Right renal cortex interstitium (tissue), 3 donors: Measurements from ENCODE around the gene SUB1. TPM values are rescaled to one million over a fixed set of nuclear protein-coding genes. Genes with fewer than 3 reads are reported as not detected.
"Not testable (repeated sequence)": the region's sequence is repeated elsewhere in the genome, so short reads cannot be mapped to it uniquely, and the experiment has no call there.

Experiments
- DNase-seq, 3 donors: peaks; one replicate each; pipeline ENCODE4 v3.0.0-alpha.2; 2013; ENCODE audit warnings: low read depth in 3 of 3, low spot score in 2 of 3
- polyA plus RNA-seq, 3 donors: library from polyadenylated mRNA; unstranded; fragments of 120-200 nt; gene quantifications; one replicate each; pipeline ENCODE4 v1.2.1, GENCODE V29; 2013; ENCODE audit not compliant: insufficient read length in 3 of 3

Gene SUB1
- 100 to 1,000 TPM; 327 to 390 (median 346) TPM for polyA plus RNA-seq

DNA sequence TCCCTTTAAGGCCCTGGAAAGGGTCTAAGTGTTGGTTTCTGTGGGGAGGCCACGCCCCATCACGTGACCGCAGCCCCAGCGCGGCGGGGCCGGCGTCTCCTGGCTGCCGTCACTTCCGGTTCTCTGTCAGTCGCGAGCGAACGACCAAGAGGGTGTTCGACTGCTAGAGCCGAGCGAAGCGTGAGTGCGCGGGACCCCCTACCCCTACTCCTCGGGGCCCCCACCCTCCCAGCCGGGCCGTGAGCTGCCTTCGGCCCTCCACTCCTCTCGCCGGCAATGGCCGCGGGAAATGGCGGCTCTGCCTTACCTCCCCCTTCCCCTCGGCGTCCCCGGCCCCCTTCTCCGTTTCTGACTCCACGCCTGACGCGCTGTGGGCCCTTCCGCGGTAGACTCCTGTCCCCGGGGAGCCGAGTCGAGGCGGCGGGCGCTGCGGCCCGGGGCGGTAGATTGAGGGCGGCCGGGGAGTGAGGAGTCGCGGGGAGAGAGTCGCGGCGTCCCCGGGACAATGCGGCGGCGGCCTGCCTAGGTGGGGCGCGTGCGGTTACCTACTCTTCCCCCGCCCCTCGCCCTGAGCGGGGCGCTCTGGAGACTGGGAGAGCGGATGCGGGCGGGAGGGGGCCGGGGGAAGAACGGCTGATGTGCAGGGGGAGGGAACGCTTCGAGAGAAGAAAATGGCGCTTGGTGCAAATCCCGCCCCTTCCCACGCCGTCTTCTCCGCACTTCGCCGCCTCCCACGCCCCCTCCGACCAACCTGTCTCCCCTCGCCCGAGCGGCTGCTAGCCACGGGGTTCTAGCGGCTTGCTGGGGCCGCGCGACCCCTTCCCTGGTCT is at the start of gene SUB1:
Gene SUB1, plus strand, starts transcription at position 112 of the 830 bp plus-strand sequence. CDS start 2,956 bp downstream, outside the sequence.
- peak; percentile 81 to 86 (median 85) for DNase-seq

DNA sequence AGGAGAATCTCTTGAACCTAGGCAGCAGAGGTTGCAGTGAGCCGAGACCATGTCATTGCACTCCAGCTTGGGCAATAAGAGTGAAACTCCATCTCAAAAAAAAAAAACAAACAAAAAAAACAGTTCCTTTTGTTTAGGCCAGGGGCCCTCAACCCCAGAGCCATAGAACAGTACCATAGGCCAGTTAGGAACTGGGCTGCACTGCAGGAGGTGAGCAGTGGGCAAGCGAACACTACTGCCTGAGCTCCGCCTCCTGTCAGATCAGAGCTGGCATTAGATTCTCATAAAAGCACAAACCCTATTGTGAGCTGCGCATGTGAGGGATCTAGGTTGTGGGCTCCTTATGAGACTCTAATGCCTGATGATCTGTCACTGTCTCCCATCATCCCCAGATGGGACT is 49.1 kb upstream of the SUB1 start:
- no peak for DNase-seq

DNA sequence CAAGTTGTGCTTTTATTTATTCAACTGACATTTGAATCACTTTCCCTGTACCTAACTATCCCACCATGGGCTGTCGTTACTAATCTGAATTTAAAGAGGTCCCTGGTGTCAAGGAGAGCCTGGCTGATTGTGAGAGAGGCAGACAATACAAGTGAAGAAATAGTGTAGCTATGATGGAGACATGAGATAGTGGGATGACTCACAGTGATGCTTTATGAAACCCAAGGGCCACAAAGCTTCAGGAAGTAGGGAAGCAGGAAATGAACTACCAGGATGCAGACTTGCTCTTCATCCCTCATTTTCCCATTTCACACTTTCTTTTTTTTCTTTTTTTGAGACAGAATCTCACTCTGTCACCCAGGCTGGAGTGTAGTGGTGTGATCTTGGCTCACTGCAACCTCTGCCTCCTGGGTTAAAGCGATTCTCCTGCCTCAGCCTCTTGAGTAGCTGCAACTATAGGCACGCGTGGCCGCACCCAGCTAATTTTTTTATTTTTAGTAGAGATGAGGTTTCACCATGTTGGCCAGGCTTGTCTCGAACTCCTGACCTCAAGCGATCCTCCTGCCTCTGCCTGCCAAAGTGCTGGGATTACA is 47.8 kb upstream of the SUB1 start:
- DNase-seq: not testable (repeated sequence)

DNA sequence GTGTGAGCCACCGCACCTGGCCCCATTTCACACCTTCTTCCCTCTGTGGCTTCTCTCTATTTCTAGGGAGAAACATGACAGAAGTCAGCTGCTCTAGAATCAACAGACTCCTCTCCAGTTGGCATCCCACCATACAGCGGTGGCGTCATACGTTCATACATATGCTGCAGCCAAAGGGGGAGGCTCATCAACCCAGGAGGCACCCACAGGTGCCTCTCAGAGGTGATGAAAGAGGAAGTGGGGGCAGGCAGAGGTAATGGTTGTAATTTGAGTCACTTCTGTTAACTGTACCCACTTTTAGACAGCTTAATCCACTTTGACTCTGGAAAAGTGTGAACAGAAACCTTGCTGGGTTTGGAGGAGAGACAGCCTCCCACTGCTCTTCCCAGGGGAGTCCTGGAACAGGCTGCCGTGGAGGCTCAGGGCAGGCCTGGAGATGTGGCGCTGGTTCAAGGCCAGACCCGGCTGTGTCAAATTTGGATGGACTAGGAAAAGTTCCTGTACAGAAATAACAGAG is 47.3 kb upstream of the SUB1 start:
- no peak for DNase-seq

DNA sequence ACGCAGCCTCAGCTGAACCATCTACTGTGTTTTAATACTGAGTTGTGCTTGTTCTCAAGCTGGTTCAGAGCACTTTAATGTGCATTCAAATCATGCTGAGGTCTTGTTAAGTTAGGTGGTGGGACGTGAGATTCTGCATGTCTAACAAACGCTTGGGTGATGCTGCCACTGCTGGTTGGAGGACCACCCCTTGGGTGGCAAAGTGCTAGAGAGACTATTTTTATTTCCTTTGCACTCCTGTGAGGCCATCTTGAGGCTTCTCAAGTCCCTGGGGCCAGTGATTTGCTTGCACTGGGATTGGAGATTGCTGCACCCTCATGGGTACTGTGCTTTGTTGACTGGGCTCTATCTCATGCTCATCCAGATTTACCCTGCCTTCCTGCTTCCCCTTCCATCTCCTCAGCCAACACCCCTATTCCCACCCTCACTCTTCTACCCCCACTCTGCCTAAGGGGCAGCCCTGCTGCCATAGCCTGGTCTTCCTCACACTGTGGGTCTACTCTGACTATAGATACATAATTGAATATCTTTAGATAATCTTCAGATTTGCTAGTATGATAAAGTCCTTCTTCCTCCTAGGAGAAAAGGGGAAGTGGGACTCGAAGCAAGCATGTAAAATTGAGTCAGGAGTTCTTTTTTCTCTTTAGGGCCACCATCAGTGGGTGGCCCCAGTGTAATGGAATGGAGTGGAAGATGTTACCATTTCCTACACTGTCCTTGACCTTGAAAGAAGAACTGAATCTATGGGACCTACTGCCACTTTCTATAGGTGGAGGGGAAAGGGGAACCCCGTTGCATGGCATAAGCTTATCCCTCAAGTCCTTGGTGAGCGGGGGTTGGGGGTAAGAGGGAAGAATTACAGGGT is 45.1 kb upstream of the SUB1 start:
- DNase-seq: no peak

DNA sequence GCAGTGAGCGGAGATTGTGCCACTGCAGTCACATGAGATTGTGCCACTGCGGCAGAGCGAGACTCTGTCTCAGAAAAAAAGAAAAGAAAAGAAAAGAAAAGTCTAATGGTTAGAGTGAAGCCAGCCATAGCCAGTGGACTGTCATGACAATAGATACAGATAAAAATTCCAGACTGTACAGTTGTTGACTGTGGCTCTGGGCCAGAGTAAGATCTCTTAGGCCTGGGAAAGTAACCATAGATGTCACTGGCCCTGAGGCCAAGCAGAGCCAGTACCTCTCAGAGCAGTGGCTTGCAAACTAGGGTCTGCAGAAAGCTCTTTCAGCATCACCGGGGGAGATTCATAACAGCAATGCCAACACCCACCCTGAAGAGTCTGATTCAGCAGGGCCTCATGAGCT is 44.1 kb upstream of the SUB1 start:
- no peak for DNase-seq

DNA sequence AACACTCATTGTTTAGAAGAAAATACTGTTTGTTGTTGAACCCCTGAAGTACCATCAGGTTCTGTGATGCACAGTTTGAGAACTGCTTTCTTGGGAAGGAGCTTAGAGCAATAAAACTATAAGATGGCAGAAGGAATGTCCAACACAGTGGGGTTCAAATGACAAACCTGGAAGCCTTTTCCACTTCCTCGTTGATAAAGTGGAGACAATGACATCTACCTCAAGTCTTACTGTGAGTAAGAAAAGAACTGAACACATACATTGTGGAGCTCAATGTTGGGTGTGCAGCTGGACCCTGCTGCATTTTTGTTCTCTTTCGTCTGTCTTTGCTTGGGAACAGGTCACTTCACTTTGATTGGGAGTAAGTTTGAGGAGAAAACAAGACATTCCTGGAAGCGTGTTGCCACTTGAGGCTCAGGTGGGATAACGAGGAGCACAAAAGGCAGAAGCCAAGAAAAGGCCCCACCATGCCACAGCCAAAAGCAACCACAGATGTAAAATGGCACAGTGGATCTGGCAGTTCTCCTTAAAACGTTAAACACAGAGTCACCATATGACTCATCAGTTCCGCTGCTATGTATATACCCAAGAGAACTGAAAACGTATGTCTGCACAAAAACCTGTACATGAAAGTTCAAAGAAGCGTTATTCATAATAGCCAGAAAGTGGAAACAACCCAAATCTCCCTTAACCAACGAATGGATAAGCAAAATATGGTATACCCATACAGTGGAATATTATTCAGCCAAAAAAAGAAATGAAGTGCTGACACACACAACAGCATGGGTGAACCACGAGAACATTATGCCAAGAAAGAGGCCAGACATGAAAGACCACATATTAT is 42.9 kb upstream of the SUB1 start:
- DNase-seq: no peak

DNA sequence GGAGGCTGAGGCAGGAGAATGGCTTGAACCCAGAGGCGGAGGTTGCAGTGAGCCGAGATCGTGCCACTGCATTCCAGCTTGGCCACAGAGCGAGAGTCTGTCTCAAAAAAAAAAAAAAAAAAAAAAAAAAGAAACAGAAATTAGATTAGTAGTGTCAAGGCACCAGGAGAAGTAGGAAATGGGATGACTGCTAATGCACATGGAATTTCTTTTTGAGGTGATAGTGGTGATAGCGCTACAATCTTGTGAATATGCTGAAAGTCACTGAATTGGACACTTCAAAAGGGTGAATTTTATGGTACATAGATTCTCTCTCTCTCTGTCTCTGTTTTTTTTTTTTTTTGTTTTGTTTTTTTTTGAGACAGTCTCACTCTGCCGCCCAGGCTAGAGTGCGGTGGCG is 42.1 kb upstream of the SUB1 start:
- no peak for DNase-seq

DNA sequence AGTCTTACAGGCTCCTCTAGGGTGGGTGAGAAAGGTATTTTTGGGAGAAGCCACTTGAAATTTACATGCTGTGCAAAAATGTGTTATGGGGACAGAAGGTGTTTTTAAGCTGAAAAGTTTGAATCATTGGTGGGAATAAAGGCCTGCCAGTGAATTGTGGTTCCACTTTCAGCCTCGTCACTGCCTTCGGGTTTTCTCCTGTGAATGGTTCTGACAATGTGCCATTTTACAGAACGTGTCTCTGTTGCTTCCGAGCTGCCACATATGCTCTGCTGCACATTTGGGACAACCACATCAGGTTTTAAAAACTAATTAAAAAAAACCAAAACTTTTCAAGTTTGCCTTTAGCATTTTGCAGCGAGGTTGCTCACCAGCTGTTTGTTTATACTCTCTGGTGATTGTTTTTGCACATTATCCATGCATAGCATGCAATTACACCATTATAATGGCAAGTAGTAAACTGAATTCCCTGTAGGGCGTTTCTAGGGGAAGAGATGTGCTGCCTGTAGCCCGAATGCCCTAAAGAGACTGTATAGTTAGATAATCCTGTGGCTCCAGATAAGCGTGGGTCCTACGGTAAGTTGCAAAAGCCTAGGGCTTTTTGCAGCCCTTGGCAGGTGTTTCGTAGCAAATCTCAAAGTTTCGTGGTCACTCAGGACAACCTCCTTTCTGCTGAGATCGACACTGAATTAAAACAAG is 40.1 kb upstream of the SUB1 start:
- no peak for DNase-seq

DNA sequence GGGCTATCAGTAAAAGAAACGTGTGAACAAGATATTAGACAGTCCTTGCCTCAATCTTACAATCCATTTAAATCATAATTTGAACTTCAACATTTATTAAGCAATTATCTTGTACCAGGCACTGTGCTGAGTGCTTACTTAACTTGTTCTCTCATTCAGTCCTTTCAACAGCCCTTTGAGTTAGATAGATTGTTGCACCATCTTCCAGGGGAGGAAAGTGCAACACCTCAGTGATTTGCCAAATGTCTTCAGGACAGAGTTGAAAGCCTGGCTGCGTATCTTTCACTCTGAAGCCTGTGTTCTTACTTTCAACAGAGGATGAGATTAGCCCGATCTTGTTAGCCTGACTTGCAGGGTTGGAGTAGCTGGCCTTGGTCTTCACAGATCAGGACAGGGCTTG is 34.2 kb upstream of the SUB1 start:
- no peak for DNase-seq

DNA sequence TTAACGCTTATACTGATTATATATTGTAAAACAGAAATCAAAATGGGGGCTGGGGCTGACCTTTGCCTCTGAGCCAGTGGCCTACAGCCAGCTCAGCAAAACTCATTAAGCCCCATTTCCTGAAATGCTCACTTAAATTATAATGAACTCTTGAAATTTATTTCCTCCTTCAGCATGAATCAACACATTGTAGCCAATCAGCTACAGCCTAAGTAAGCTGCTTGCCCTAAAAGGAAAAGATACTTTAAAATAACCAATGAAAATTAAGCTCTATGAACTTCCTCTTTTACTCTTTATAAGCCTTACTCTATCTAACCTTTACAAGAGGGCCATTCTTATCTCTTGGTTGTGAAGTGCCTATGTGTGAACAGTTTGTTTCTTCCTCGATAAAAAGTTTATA is 33.5 kb upstream of the SUB1 start:
- no peak for DNase-seq

DNA sequence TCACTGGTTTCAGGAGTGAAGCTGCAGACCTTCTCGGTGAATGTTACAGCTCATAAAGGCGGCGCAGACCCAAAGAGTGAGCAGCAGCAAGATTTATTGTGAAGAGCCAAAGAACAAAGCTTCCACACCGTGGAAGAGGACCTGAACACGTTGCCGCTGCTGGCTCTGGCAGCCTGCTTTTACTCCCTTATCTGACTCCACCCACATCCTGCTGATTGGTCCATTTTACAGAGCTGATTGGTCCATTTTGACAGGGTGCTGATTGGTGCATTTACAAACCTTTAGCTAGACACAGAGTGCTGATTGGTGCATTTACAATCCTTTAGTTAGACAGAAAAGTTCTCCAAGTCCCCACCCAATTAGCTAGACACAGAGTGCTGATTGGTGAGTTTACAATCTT is 32.9 kb upstream of the SUB1 start:
- DNase-seq: not testable (repeated sequence)

DNA sequence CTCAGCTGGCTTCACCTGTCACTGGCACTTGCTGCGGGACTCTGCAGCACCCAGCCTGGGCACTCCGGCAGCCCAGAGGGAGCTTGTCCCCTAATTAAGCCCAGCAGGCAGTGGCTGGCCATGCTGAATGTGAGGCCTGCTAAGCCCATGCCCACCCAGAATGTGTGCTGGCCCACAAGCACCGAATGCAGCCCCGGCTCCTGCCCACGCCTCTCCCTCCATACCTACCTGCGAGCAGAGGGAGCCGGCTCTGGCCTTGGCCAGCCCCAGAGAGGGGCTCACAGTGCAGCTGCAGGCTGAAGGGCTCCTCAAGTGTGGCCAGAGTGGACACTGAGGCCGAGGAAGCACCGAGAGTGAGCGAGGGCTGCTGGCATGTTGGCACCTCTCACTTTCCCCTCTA is 32.4 kb upstream of the SUB1 start:
- no peak for DNase-seq

DNA sequence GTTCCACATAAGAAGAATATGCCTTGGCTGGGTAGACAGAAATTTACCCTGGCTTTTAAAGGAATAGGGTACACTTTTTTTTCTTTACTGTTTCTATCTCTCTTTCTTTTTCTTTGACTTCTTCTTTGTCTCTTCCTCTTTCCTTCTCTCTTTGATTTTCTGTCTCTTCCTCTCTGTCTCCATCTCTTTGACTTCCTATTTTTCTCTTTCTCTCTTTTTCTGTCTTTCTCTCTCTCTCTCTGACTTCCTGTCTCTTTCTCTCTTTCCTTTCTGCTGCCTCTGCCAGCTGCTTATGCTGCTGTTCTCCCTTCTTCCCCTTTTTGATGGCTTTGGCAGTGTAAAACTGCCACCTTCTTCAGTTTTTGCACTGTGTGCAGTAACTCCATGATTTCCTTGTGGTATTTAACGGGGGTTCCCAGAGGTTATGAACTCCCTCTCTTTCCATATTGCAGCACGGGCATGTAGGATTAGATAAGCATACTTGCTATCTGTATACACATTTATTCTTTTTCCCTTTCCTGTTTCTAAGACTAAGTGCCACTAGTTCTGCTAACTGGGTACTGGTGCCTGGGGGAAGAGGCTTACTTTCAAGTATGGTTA is 31.1 kb upstream of the SUB1 start:
- DNase-seq: not testable (repeated sequence)

DNA sequence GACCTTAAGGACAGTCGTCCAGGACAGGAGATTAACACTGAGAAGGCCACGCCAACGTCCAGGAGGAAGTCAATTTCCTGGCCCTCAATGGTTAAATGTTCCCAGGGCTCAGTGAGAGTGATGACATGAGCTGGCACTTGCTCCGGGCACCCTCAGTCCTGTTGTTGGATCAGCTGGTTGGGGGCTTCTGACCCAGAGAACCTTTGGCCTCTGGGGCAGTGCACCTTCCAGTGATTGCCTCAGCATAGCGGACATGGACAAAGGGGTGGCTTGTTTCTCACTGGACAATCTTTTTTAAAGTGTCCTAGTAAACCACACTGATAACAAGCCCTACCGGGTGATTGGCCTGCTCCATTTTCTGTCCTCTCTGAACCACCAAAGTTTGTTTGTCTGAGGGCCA is 28.8 kb upstream of the SUB1 start:
- not testable (repeated sequence) for DNase-seq

DNA sequence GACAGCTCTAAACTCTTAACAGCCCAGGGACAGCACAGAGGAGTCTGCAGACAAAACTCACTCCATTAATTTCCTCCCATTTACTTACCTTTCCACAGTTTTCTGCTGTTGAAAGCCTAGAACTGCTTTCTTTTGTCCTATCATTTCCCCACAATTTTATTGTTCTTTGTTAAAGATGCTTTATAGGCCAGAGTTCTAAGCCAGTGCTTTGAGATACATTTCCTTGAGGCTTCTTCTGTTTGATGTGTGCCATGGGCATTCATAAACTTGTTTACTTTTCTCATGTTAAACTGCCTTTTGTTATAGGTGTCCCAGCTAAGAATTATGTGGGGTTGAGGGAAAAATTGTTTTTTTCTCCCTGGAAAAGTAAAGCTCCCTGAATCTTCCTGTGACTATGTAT is 25.9 kb upstream of the SUB1 start:
- DNase-seq: no peak

DNA sequence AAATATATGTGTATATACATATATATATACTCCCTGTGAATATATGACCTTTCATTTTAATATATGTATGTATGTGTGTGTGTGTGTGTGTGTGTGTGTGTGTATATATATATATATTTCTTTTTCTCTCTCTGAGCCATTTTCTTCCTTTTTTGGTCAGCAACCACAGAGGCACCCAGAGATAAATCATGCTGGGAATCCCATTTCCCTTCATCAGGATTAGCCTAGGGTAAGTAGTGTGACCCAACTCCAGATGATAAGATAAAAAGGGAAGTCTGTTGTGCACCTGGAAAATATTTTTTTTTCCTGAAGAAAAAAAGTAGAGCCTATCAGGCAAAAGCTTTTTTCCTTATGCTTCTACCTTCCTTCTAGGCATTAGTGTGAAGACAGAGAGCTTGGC is 25.4 kb upstream of the SUB1 start:
- DNase-seq: no peak

DNA sequence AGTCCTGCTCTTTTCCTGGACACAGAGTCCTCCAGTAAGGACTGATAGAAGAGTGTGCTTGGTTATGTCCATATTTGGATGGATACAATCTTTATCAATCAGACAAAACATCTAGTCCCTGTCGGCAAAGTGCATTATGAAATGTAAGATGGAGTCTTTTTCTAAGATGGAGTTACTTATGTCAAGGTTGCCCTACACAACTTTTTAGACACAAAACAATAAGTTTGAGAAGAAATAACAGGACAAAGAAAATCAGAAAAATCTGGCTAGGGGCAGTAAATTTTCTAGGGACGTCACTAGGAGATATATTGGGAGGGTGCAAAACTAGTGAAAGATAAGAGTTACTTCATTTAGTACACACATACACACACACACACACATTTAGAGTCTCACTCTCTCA is 23.3 kb upstream of the SUB1 start:
- no peak for DNase-seq

DNA sequence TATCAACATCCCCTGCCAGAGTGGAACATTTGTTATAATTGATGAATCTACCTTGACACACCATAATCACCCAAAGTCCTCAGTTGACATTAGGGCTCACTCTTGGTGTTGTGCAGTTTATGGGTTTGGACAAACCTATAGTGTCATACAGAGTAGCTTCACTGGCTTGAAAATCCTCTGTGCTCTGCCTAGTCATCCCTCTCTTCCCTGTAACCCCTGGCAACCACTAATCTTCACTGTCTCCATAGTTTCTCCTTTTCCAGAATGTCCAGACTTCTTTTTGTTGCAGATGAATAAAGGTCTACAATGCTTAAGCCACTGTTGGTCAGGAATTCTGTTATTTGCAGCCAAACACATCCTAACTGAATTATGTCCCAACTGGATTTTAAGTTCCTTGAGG is 22.5 kb upstream of the SUB1 start:
- no peak for DNase-seq
